AG09309 (cell line): ENCODE data around the gene RPS6KB1.
"Not testable (repeated sequence)": the region's sequence is repeated elsewhere in the genome, so short reads cannot be mapped to it uniquely, and the experiment has no call there.

Source experiments
- DNase-seq: peaks from one replicate; pipeline ENCODE4 v3.0.0-alpha.2; 2010; ENCODE audit warnings: low read depth
- H3K4me3 ChIP-seq: 2 replicates; pipeline ENCODE4 v1.5.1; 2011; ENCODE audit warnings: mild to moderate bottlenecking, low read depth, low read length, moderate library complexity; ENCODE audit not compliant: control insufficient read depth
- TF ChIP-seq, protein P1 (sequence below): IDR thresholded peaks from 2 replicates; pipeline ENCODE4 v1.5.1; 2011; ENCODE audit warnings: mild to moderate bottlenecking, low read depth, low read length, inconsistent platforms; ENCODE audit not compliant: insufficient read depth, control insufficient read depth; ENCODE audit errors: missing control alignments

Gene RPS6KB1

DNA sequence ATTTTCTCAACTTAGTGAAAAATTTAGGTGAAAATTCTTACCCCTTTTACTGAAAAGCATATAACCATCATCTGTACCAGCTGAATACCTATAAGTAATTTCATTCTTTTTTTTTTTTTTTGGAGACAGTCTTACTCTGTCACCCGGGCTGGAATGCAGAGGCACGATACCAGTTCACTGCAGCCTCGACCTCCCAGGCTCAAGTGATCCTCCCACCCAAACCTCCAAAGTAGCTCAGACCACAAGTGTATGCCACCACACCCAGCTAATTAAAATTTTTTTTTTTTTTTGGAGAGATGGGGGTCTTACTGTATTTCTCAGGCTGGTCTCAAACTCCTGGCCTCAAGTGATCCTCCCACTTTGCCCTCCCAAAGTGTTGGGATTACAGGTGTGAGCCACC lies 34.0 kb upstream of the RPS6KB1 start:
- no peak overlapping the region for H3K4me3 ChIP-seq
- TF ChIP-seq, protein P1, sequence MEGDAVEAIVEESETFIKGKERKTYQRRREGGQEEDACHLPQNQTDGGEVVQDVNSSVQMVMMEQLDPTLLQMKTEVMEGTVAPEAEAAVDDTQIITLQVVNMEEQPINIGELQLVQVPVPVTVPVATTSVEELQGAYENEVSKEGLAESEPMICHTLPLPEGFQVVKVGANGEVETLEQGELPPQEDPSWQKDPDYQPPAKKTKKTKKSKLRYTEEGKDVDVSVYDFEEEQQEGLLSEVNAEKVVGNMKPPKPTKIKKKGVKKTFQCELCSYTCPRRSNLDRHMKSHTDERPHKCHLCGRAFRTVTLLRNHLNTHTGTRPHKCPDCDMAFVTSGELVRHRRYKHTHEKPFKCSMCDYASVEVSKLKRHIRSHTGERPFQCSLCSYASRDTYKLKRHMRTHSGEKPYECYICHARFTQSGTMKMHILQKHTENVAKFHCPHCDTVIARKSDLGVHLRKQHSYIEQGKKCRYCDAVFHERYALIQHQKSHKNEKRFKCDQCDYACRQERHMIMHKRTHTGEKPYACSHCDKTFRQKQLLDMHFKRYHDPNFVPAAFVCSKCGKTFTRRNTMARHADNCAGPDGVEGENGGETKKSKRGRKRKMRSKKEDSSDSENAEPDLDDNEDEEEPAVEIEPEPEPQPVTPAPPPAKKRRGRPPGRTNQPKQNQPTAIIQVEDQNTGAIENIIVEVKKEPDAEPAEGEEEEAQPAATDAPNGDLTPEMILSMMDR = no peak
- no peak for DNase-seq

DNA sequence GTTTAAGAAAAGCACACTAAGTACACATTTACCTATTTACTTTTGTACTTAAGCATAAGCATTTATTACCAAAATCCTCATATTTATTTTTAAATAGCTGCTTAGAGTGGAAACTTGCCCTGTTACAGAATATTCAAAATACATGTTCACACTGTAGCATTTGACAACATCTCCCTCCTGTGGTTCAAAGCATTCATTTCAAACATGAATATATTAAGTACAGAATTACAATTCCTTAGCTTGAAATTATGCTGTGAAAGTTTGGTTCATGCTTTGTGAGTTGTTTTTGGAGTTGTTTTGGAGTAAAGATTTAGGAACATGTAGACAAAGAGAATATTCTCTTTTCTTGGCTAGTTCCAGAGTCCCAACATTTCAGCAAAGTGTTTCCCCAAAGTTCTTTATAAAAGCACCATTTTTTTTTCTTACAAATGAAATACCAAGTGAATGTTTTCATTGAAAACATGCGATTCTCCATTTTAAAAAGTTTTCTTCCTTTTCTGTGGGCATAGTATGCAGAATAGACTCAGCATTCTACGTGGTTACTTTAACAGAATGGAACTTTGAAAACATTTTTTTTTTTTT lies 33.4 kb upstream of the RPS6KB1 start:
- TF ChIP-seq, protein P1 = peak; percentile 55
- peak; percentile 33 for DNase-seq
- H3K4me3 ChIP-seq = no peak overlapping the region

DNA sequence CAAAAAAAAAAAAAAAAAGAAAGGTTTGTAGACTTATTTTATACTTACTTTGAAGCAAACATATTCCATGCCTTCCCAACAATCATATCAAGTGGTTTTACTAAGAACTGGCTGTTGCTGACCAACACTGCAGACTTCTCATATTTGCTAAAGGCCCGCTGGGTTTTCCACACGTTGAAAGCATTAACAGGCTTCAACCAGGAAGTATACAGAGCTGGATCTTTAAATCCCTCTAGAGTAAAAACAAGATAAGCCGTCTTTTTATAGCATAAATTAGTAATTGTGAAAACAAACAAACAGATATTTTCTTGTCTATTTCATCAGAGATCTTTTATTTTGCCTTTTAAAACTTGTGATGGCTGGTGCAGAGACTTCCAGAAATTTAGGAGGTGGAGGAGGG lies 29.3 kb upstream of the RPS6KB1 start:
- TF ChIP-seq, protein P1 = no peak
- DNase-seq = no peak
- H3K4me3 ChIP-seq = no peak overlapping the region

DNA sequence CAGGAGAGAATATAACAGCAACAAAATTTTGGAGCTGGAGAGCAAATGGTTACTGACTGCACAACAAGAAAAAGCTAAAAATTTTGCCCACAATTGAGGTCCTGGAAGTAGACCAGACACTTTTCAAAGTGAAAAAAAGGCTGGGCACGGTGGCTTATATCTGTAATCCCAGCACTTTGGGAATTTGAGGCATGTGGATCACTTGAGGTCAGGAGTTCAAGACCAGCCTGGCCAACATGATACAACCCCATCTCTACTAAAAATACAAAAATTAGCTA lies 23.0 kb upstream of the RPS6KB1 start:
- DNase-seq = no peak
- TF ChIP-seq, protein P1 = no peak
- no peak overlapping the region for H3K4me3 ChIP-seq

DNA sequence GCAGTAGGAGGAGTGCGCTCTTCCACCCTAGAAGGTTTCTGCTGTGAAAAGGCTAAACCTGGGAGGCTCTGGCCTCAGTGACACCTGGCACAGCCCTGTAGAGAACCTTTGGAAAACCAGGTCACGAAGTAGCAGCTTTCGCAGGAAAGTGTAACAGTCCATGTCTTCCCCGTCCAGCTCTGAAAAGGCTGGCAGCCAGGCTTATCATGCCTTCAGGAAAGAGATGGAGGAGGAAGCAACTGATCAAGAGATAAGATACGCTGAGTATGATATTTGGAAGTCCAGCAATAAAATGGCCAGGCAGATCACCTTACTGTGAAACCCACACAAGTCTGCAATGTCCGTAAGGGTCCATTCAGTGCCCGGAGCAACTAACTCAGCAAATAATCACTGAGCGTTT lies 22.4 kb upstream of the RPS6KB1 start:
- no peak overlapping the region for H3K4me3 ChIP-seq
- TF ChIP-seq, protein P1 = no peak
- no peak for DNase-seq

- TF ChIP-seq, protein P1 = no peak
- no peak for DNase-seq
- no peak overlapping the region for H3K4me3 ChIP-seq
These were observed 20.6 kb upstream of the RPS6KB1 start for GRCh38 chr17:59872351-59872750.

DNA sequence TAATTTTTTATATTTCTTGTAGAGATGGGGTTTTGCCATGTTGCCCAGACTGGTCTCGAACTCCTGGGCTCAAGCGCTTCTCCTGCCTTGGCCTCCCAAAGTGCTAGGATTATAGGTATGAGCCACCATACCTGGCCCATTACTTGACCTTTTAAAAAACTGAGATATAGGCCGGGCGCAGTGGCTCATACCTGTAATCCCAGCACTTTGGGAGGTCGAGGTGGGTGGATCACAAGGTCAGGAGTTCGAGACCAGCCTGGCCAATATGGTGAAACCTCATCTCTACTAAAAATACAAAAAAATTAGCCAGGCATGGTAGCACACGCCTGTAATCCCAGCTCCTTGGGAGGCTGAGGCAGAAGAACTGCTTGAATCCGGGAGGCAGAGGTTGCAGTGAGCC lies 19.5 kb upstream of the RPS6KB1 start:
- DNase-seq = not testable (repeated sequence)

More for the DNA sequence above, 19.5 kb upstream of the RPS6KB1 start:
- not testable (repeated sequence) for H3K4me3 ChIP-seq
